ENCODE data around the gene PHLDB3.

The PHLDB3 gene

GRCh38 chr19:43429395-43429794, 75.2 kb downstream of the PHLDB3 start:
- TF ChIP-seq CTCF (IDR thresholded peaks at IDR 0.05; ENCODE audit: control insufficient read depth, extremely low read depth, insufficient read depth), result no peak
- H3K4me3 ChIP-seq (ENCODE audit: low read depth, low read length), result no peak overlapping the region
- DNase-seq (ENCODE audit: low read depth), result no peak

GRCh38 chr19:43425567-43426392, 78.8 kb downstream of the PHLDB3 start:
- peak; percentile 64 for DNase-seq (ENCODE audit: low read depth)

More at GRCh38 chr19:43425567-43426392, 78.8 kb downstream of the PHLDB3 start:
- no peak overlapping the region for H3K4me3 ChIP-seq (ENCODE audit: low read depth, low read length)
- TF ChIP-seq CTCF (IDR thresholded peaks at IDR 0.05; ENCODE audit: control insufficient read depth, extremely low read depth, insufficient read depth), result peak; percentile 46
